NCI-H128 (cell line): ENCODE results near the gene FAS.

ENCODE experiments used
- DNase-seq: peaks from one replicate; lab custom pipeline; 2025; ENCODE audit not compliant: unreplicated experiment; lab: John Stamatoyannopoulos, UW

FAS gene

GRCh38 chr10:88971221-88972061, 19.2 kb upstream of the FAS start:
- no peak for DNase-seq

GRCh38 chr10:88974012-88974411, 16.6 kb upstream of the FAS start:
- no peak for DNase-seq

DNA sequence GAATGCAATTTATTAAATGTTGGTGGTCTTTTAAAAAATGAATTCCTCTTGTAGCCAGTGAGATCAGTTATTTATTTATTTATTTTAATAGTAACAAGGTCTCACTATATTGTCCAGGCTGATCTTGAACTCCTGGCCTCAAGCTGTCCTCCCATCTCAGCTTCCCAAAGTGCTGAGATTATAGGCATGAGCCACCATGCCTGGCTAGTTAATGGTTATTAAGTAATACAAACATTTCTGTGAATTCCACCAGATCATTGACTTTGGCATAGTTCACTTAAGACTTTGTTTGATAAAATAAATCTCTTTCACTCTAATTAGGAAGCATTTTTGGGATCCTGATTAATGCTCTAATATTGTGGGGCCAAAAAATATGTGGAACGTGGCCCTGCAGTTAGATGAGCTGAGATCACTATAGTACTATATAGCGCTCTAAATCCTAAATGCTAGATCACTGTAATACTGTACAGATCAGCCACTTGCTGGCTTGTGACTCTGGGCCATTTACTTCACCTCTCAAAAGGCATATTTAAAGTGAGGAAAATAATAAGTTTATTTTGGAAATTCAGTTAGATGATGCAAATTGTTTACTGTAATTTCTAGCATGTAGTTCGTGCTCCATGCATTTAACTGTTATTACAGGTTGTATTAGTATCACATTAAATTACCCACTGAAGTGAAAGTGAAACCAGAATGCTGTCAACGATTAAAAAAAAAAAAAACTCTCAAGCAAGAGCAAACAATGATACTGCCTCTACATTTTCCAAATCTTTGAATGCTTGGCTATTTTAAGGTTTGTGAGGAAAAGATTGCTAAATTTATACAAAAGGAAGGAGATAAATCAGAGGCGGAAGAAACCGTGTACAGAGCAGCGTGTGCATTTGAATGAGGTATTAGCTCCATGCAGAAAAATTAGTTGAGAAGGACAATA, 15.9 kb upstream of the FAS start:
- no peak for DNase-seq

GRCh38 chr10:88975377-88975720, 15.2 kb upstream of the FAS start:
- DNase-seq: no peak

DNA sequence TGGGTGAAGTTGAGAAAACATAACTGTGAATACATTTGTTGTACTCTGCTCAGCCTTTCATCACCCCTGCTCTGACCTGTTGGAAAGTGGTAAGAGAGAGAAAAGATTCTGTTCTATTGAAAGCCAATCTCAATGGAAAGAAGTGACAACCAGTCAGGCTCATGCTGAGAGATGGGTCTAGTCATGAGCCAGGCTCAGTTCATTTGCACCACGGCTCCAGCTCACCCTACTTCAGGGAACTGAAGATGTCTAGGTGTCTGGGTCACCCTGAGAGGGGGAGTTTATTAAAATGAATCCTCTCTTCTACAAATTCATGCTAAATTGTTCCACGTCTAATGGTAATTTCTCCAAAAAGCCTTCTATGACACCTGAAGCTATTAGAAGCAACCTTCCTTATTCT, 12.1 kb upstream of the FAS start:
- DNase-seq: no peak

DNA sequence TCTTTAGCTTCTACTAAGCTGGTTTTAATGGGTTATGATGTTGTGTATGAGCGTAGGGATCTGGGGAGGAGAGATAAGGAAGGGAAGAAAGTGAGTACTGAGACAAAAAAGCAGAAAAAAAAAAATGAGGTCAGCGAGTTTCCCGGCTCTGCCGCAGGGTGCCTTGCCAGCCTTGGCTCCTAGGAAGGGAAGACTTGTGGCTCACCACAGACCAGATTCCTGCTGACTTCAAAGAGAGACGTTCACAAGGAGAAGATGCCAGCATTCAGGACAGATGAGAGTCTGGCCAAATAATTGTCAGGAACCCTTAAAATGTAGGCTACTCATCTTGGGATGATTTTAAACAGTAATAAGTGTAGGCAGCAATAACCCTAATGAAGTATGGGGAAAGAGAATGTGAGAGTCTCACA, 11.4 kb upstream of the FAS start:
- no peak for DNase-seq

GRCh38 chr10:88979603-88980002, 11.0 kb upstream of the FAS start:
- DNase-seq: no peak

GRCh38 chr10:88980247-88980646, 10.4 kb upstream of the FAS start:
- DNase-seq: no peak

DNA sequence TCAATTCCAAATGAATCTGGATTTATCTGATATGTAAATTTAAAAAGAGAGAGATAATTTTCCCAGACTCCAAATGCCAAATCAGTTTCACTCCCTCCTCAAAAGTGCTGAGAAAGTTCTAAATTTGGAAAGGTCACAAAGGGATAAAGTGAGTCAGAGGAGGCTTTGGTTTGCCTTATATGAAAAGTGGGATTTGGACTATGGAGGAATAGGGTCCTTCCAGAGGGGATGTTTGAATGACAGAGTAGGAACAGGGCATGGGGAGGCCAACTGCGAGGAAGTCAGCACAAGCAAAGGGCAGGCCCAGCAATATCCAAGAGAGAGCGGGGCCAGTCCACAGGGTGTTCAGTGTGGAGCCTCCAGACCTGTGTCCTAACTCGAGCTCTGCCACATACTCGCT, 9.8 kb upstream of the FAS start:
- DNase-seq: no peak

- no peak for DNase-seq
Measured at GRCh38 chr10:88981435-88981834, 9.2 kb upstream of the FAS start.

- DNase-seq: no peak
Measured at GRCh38 chr10:88982366-88982765, 8.2 kb upstream of the FAS start.

DNA sequence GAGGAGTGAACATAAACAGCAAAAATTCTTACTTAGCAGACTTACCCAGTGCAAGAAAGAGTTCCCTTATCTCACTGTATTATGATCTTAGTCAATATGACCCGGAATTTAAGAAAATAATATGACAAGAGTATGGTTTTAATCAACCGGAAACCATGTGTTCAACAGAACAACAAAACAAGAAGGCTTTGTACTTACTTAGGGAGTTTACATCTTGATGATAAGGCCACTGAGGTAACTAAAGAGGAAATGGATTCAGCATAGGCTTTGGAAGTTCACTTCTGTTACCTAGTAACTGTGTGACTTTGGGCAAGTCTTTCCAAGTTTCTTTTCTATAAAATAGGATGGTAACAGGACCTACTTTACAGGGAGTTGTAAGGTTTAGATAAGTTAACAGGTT, 7.4 kb upstream of the FAS start:
- no peak for DNase-seq

GRCh38 chr10:88983939-88984338, 6.7 kb upstream of the FAS start:
- DNase-seq: no peak

DNA sequence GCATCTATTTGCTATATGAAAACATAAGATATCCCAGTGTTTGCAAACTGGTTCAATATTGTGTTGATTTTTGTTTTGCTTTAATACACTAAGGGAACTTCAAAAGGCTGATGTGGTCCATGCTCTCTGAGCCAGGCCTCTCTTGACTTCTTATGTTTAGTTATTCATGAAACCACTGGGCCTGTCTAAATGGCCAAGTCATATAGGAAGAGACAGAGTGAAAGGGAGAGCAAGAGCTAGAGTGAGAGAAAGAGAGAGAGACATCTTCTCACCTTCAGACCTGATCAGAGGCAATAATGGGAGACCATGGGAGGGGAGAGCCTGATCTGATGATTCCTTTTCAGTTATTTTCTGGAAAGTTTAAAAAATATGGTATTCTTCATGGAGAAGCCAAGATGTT, 6.1 kb upstream of the FAS start:
- no peak for DNase-seq

GRCh38 chr10:88986549-88987242, 3.9 kb upstream of the FAS start:
- no peak for DNase-seq

- DNase-seq: no peak
Measured at GRCh38 chr10:88987243-88987725, 3.3 kb upstream of the FAS start.

GRCh38 chr10:88987840-88988239, 2.8 kb upstream of the FAS start:
- DNase-seq: no peak

- DNase-seq: no peak
Measured at GRCh38 chr10:88989423-88989822, 1.2 kb upstream of the FAS start.

GRCh38 chr10:88989824-88990383, 694 bp upstream of the FAS start:
- DNase-seq: no peak

DNA sequence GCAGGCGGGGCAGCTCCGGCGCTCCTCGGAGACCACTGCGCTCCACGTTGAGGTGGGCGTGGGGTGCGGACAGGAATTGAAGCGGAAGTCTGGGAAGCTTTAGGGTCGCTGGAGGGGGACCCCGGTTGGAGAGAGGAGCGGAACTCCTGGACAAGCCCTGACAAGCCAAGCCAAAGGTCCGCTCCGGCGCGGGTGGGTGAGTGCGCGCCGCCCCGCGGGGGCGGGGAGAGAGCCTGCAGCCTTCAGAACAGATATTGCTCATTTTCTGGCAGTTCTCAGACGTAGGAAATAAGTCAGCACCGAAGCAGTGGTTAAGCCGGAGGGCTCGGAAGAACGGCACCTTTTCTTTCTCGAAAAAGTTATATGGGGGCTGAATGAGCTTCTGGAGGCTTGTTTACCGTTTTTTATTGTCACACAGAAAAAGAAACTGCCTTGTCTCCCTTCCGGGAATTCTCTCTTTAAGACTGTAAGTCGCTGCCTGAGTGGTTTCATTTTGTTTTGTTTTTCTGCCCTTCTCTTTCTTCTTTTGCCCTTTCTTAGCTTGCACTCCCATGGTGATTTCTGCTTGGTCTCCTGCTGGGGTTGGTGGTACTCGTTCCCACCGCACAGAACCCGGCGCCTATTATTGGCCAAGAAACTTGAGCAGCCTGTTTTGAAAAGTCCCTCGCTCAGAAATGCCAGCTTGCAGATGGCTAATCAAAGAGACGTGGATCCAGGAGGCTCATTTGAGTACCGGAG, 732 bp downstream of the FAS start:
- peak; percentile 21 for DNase-seq
